Trophoblast cell (in vitro differentiated cells and primary cell): ENCODE data around the gene FAM168A.

Source experiments
- DNase-seq, 2 donors: peaks; one replicate each; pipeline ENCODE4 v3.0.0-alpha.2; 2016
- H2AFZ ChIP-seq: 2 replicates; pipeline ENCODE4 v1.6.1; 2013; ENCODE audit warnings: low read length, moderate library complexity, mild to moderate bottlenecking; ENCODE audit not compliant: insufficient read depth, poor library complexity
- H2AK5ac ChIP-seq: 2 replicates; pipeline ENCODE4 v1.6.1; 2013; ENCODE audit warnings: mild to moderate bottlenecking, low read length
- H2BK120ac ChIP-seq: 2 replicates; pipeline ENCODE4 v1.6.1; 2013; ENCODE audit warnings: low read length, mild to moderate bottlenecking, moderate library complexity; ENCODE audit not compliant: insufficient read depth, poor library complexity
- H2BK12ac ChIP-seq: 2 replicates; pipeline ENCODE4 v1.6.1; 2013; ENCODE audit warnings: mild to moderate bottlenecking, low read length, moderate library complexity
- H2BK5ac ChIP-seq: 2 replicates; pipeline ENCODE4 v1.6.1; 2013; ENCODE audit warnings: low read length, low read depth, moderate library complexity, mild to moderate bottlenecking; ENCODE audit not compliant: poor library complexity
- H3K14ac ChIP-seq: 2 replicates; pipeline ENCODE4 v1.6.1; 2013; ENCODE audit warnings: mild to moderate bottlenecking, low read length
- H3K18ac ChIP-seq: 2 replicates; pipeline ENCODE4 v1.6.1; 2013; ENCODE audit warnings: mild to moderate bottlenecking, low read length
- H3K23ac ChIP-seq: 2 replicates; pipeline ENCODE4 v1.6.1; 2013; ENCODE audit warnings: low read length
- H3K27ac ChIP-seq: 2 replicates; pipeline ENCODE4 v1.5.1; 2013; ENCODE audit warnings: low read depth, mild to moderate bottlenecking, inconsistent platforms, low read length, moderate library complexity
- H3K27me3 ChIP-seq: 2 replicates; pipeline ENCODE4 v1.6.1; 2013; ENCODE audit warnings: inconsistent platforms, mild to moderate bottlenecking, low read length, moderate library complexity; ENCODE audit not compliant: insufficient read depth
- H3K36me3 ChIP-seq, 2 experiments: 1 replicate in 1 of 2; 2 replicates in 1 of 2; pipeline ENCODE4 v1.6.1; 2013; ENCODE audit warnings: low read length in 2 of 2, mild to moderate bottlenecking in 2 of 2, moderate library complexity in 1 of 2; ENCODE audit not compliant: insufficient read depth in 2 of 2, control insufficient read depth in 1 of 2
- H3K4ac ChIP-seq: 2 replicates; pipeline ENCODE4 v1.6.1; 2013; ENCODE audit warnings: low read depth, mild to moderate bottlenecking, low read length, moderate library complexity
- H3K4me1 ChIP-seq, 2 experiments: 1 replicate in 1 of 2; 2 replicates in 1 of 2; pipeline ENCODE4 v1.6.1; 2013; ENCODE audit warnings: low read length in 2 of 2, mild to moderate bottlenecking in 2 of 2, moderate library complexity in 1 of 2; ENCODE audit not compliant: insufficient read depth in 2 of 2, control insufficient read depth in 1 of 2
- H3K4me2 ChIP-seq: 2 replicates; pipeline ENCODE4 v1.6.1; 2013; ENCODE audit warnings: inconsistent platforms, mild to moderate bottlenecking, low read length, moderate library complexity
- H3K4me3 ChIP-seq: 2 replicates; pipeline ENCODE4 v1.5.1; 2013; ENCODE audit warnings: mild to moderate bottlenecking, low read depth, low read length, inconsistent platforms
- H3K79me1 ChIP-seq: one replicate; pipeline ENCODE4 v1.6.1; 2013; ENCODE audit warnings: low read length
- H3K79me2 ChIP-seq: 2 replicates; pipeline ENCODE4 v1.6.1; 2013; ENCODE audit warnings: low read length, mild to moderate bottlenecking; ENCODE audit not compliant: control insufficient read depth, insufficient read depth, poor library complexity
- H3K9ac ChIP-seq: 2 replicates; pipeline ENCODE4 v1.6.1; 2013; ENCODE audit warnings: mild to moderate bottlenecking, low read length
- H3K9me3 ChIP-seq: 2 replicates; pipeline ENCODE4 v1.6.1; 2013; ENCODE audit warnings: low read depth, mild to moderate bottlenecking, control low read depth, inconsistent platforms, low read length; ENCODE audit not compliant: insufficient read depth
- H4K12ac ChIP-seq: 2 replicates; pipeline ENCODE4 v1.6.1; 2013; ENCODE audit warnings: low read depth, mild to moderate bottlenecking, low read length, moderate library complexity
- H4K8ac ChIP-seq: 2 replicates; pipeline ENCODE4 v1.6.1; 2013; ENCODE audit warnings: low read depth, mild to moderate bottlenecking, low read length, moderate library complexity
- H4K91ac ChIP-seq: one replicate; pipeline ENCODE4 v1.6.1; 2013; ENCODE audit warnings: low read depth, mild to moderate bottlenecking, low read length, moderate library complexity
- WGBS: extraction: QIAGEN DNeasy Blood & Tissue Kit; methylation state at CpG from one replicate; pipeline ENCODE4 v1.1.7; 2013; ENCODE audit warnings: missing lambda C conversion rate; ENCODE audit not compliant: insufficient read length, insufficient coverage; ENCODE audit errors: extremely low coverage; 5-methylcytosine and 5-hydroxymethylcytosine counted together

FAM168A gene

GRCh38 chr11:73579641-73580434, 18.1 kb downstream of the FAM168A start:
- H3K79me1 ChIP-seq: no peaks in the 10 kb centered on the region
- H3K4me2 ChIP-seq: no peak overlapping the region
- H2BK12ac ChIP-seq: no peak overlapping the region
- H3K4me1 ChIP-seq: no peaks in the 10 kb centered on the region
- no peak overlapping the region for H2AK5ac ChIP-seq
- no peak overlapping the region for H3K27ac ChIP-seq
- no peak overlapping the region for H4K8ac ChIP-seq
- H3K18ac ChIP-seq: no peak overlapping the region
- no peak overlapping the region for H4K12ac ChIP-seq
- WGBS: no CpG with 5 or more reads among the region's 8 CpGs
- H3K23ac ChIP-seq: no peak overlapping the region
- no peaks in the 10 kb centered on the region for H3K27me3 ChIP-seq
- no peaks in the 10 kb centered on the region for H3K36me3 ChIP-seq
- no peak overlapping the region for H2BK120ac ChIP-seq
- no peak overlapping the region for H3K9ac ChIP-seq
- H3K79me2 ChIP-seq: no peaks in the 10 kb centered on the region
- no peak overlapping the region for H3K4ac ChIP-seq
- no peak overlapping the region for H2BK5ac ChIP-seq
- DNase-seq: no peak
- H4K91ac ChIP-seq: no peak overlapping the region
- H3K4me3 ChIP-seq: no peak overlapping the region
- H2AFZ ChIP-seq: no peak overlapping the region
- no peaks in the 10 kb centered on the region for H3K9me3 ChIP-seq
- no peak overlapping the region for H3K14ac ChIP-seq

- Histone ChIP-seq H3K36me3 (no peaks in the 10 kb centered on the region), H3K79me2 (no peaks in the 10 kb centered on the region), H3K27ac (no peak overlapping the region), H2BK120ac (no peak overlapping the region), H3K18ac (no peak overlapping the region), H4K8ac (no peak overlapping the region), H3K9me3 (no peaks in the 10 kb centered on the region), H3K9ac (no peak overlapping the region), H3K4me1 (no peaks in the 10 kb centered on the region), H3K14ac (no peak overlapping the region), H3K4me3 (no peak overlapping the region), H3K23ac (no peak overlapping the region), H3K4ac (no peak overlapping the region), H2BK5ac (no peak overlapping the region), H2AFZ (no peak overlapping the region), H4K12ac (no peak overlapping the region), H3K27me3 (no peaks in the 10 kb centered on the region), H2AK5ac (no peak overlapping the region), H2BK12ac (no peak overlapping the region), H3K79me1 (no peaks in the 10 kb centered on the region), H3K4me2 (no peak overlapping the region), H4K91ac (no peak overlapping the region)
- no peak for DNase-seq
- WGBS: no CpG with 5 or more reads among the region's 2 CpGs
Measured at GRCh38 chr11:73578592-73579185, 19.2 kb downstream of the FAM168A start.

- H2BK5ac ChIP-seq: no peak overlapping the region
- no peak overlapping the region for H3K4ac ChIP-seq
- no peaks in the 10 kb centered on the region for H3K9me3 ChIP-seq
- H3K27ac ChIP-seq: no peak overlapping the region
- H2BK120ac ChIP-seq: no peak overlapping the region
- no CpG with 5 or more reads among the region's 1 CpG for WGBS
- no peak overlapping the region for H2BK12ac ChIP-seq
- no peaks in the 10 kb centered on the region for H3K79me1 ChIP-seq
- no peak overlapping the region for H3K23ac ChIP-seq
- no peak overlapping the region for H2AK5ac ChIP-seq
- no peak overlapping the region for H4K12ac ChIP-seq
- no peaks in the 10 kb centered on the region for H3K36me3 ChIP-seq
- H3K4me3 ChIP-seq: no peak overlapping the region
- H4K8ac ChIP-seq: no peak overlapping the region
- no peak overlapping the region for H3K18ac ChIP-seq
- H3K79me2 ChIP-seq: no peaks in the 10 kb centered on the region
- H2AFZ ChIP-seq: no peak overlapping the region
- no peaks in the 10 kb centered on the region for H3K4me1 ChIP-seq
- no peak overlapping the region for H3K4me2 ChIP-seq
- no peak overlapping the region for H4K91ac ChIP-seq
- no peak for DNase-seq
- H3K14ac ChIP-seq: no peak overlapping the region
- no peaks in the 10 kb centered on the region for H3K27me3 ChIP-seq
- no peak overlapping the region for H3K9ac ChIP-seq
Measured at GRCh38 chr11:73577496-73577917, 20.4 kb downstream of the FAM168A start.

GRCh38 chr11:73576185-73576614, 21.7 kb downstream of the FAM168A start:
- H3K18ac ChIP-seq: no peak overlapping the region

More at GRCh38 chr11:73576185-73576614, 21.7 kb downstream of the FAM168A start:
- Histone ChIP-seq H2AK5ac (no peak overlapping the region), H4K12ac (no peak overlapping the region), H4K8ac (no peak overlapping the region), H3K27me3 (no peaks in the 10 kb centered on the region), H2BK12ac (no peak overlapping the region), H2AFZ (no peak overlapping the region), H2BK5ac (no peak overlapping the region), H3K9me3 (no peaks in the 10 kb centered on the region), H2BK120ac (no peak overlapping the region), H3K36me3 (peaks cover 0 to 1% of the 10 kb centered on the region in 2 experiments), H4K91ac (no peak overlapping the region), H3K4ac (no peak overlapping the region), H3K4me2 (no peak overlapping the region), H3K4me3 (no peak overlapping the region), H3K79me1 (no peaks in the 10 kb centered on the region), H3K79me2 (no peaks in the 10 kb centered on the region), H3K14ac (no peak overlapping the region), H3K23ac (no peak overlapping the region), H3K9ac (no peak overlapping the region), H3K27ac (no peak overlapping the region), H3K4me1 (no peaks in the 10 kb centered on the region)
- WGBS: no CpG with 5 or more reads among the region's 4 CpGs
- DNase-seq: no peak
